Coronary artery (tissue), 2 donors: Measurements from ENCODE around the gene EMX1.

ENCODE experiments used
- DNase-seq: peaks from one replicate; pipeline ENCODE4 v3.0.0-alpha.2; 2017; ENCODE audit warnings: low spot score
- H3K27ac ChIP-seq, 2 donors: fragments of 200-600 bp; sonication (generic); one replicate each; pipeline ENCODE4 v1.5.1; 2016 to 2019
- H3K4me3 ChIP-seq: fragments of 200-600 bp; sonication (generic); 2 replicates; pipeline ENCODE4 v1.5.1; 2016; ENCODE audit warnings: mild to moderate bottlenecking, moderate library complexity
- CTCF ChIP-seq: fragments of 200-600 bp; sonication (generic); IDR thresholded peaks from one replicate; pipeline ENCODE4 v1.5.1; 2019; ENCODE audit warnings: antibody characterized with exemption

Gene EMX1

GRCh38 chr2:72926811-72927465 lies 9.6 kb downstream of the EMX1 start:
- Histone ChIP-seq H3K4me3 (no peak overlapping the region), H3K27ac (no peak overlapping the region)
- no peak for DNase-seq
- no peak for TF ChIP-seq CTCF

GRCh38 chr2:72927619-72928550 lies 10.6 kb downstream of the EMX1 start:
- no peak for TF ChIP-seq CTCF
- Histone ChIP-seq H3K4me3 (no peak overlapping the region), H3K27ac (no peak overlapping the region)
- no peak for DNase-seq

GRCh38 chr2:72929010-72929409 lies 11.7 kb downstream of the EMX1 start:
- Histone ChIP-seq H3K4me3 (no peak overlapping the region), H3K27ac (no peak overlapping the region)
- DNase-seq: no peak
- TF ChIP-seq CTCF: no peak

- Histone ChIP-seq H3K27ac (no peak overlapping the region), H3K4me3 (no peak overlapping the region)
- TF ChIP-seq CTCF: no peak
- DNase-seq: no peak
Measured at GRCh38 chr2:72931280-72931910, 14.1 kb downstream of the EMX1 start.

GRCh38 chr2:72932045-72932740 lies 14.9 kb downstream of the EMX1 start:
- no peak for TF ChIP-seq CTCF
- Histone ChIP-seq H3K4me3 (no peak overlapping the region), H3K27ac (no peak overlapping the region)
- DNase-seq: no peak

GRCh38 chr2:72932805-72933204 lies 15.5 kb downstream of the EMX1 start:
- TF ChIP-seq CTCF: no peak
- Histone ChIP-seq H3K4me3 (no peak overlapping the region), H3K27ac (no peak overlapping the region)
- DNase-seq: no peak
